Gastrocnemius medialis (tissue), 4 donors: Measurements from ENCODE around the gene RBFOX1. TPM values are rescaled to one million over a fixed set of nuclear protein-coding genes. Genes with fewer than 3 reads are reported as not detected.
A peak's percentile ranks its signal among the peaks of the same experiment; 100 is the strongest.

Source experiments
- ATAC-seq, 2 donors: fragments of 150-250 bp; one replicate each; pipeline ENCODE4 v1.9.1; 2016
- DNase-seq, 2 donors: peaks; one replicate each; pipeline ENCODE4 v3.0.0-alpha.2; 2019
- H3K27ac ChIP-seq, 4 donors: fragments of 200-600 bp; sonication (generic); 1 replicate in 1 of 4; 2 replicates in 3 of 4; pipeline ENCODE4 v1.5.1; 2016 to 2018; ENCODE audit warnings: mild to moderate bottlenecking in 2 of 4, moderate library complexity in 1 of 4
- H3K27me3 ChIP-seq, 3 donors: fragments of 200-600 bp; sonication (generic) in 2 of 3; 1 replicate in 1 of 3; 2 replicates in 2 of 3; pipeline versions ENCODE4 v1.5.1 to v1.6.0; 2016 to 2019; ENCODE audit warnings: mild to moderate bottlenecking in 1 of 3, moderate library complexity in 1 of 3
- H3K36me3 ChIP-seq, 2 donors: fragments of 200-600 bp; sonication (generic) in 1 of 2; one replicate each; pipeline ENCODE4 v1.5.1; 2017 to 2018
- H3K4me1 ChIP-seq, 2 donors: fragments of 200-600 bp; sonication (generic) in 1 of 2; one replicate each; pipeline ENCODE4 v1.5.1; 2016 to 2017; ENCODE audit warnings: mild to moderate bottlenecking in 2 of 2
- H3K4me3 ChIP-seq, 4 donors: fragments of 200-600 bp; sonication (generic) in 3 of 4; 1 replicate in 1 of 4; 2 replicates in 3 of 4; pipeline ENCODE4 v1.5.1; 2016 to 2019; ENCODE audit warnings: mild to moderate bottlenecking in 2 of 4
- H3K9me3 ChIP-seq, 3 donors: fragments of 200-600 bp; sonication (generic) in 2 of 3; 1 replicate in 1 of 3; 2 replicates in 2 of 3; pipeline ENCODE4 v1.5.1; 2016 to 2019
- CTCF ChIP-seq, 5 experiments: fragments of 450-650 bp in 3 of 5; fragments of 200-600 bp in 2 of 5; sonication (generic) in 2 of 5; IDR thresholded peaks in 4 of 5; conservative IDR thresholded peaks in 1 of 5; 1 replicate in 4 of 5; 2 replicates in 1 of 5; pipeline ENCODE4 v1.5.1; 2016 to 2019; ENCODE audit warnings: antibody characterized with exemption in 5 of 5, mild to moderate bottlenecking in 3 of 5, moderate library complexity in 3 of 5
- POLR2A ChIP-seq, 2 donors: fragments of 450-650 bp; IDR thresholded peaks; one replicate each; pipeline ENCODE4 v1.6.1; 2017; ENCODE audit warnings: antibody characterized with exemption in 2 of 2, mild to moderate bottlenecking in 2 of 2, moderate library complexity in 2 of 2
- in situ Hi-C, 4 donors: fragments of 200-750 bp; cut with MboI; loops; one replicate each; pipeline versions ENCODE4 v1.15.0 to v1.8.0; 2017; ENCODE audit warnings: low sequenced_read_pairs in 4 of 4
- intact Hi-C: fragments of 100-400 bp; cut with DNase I; formaldehyde crosslinking; loops from one replicate; pipeline ENCODE4 v1.15.1; 2023; ENCODE audit warnings: low total_unique reads
- total RNA-seq, 4 donors: library from RNA; depleted of rRNA; stranded (reverse); fragments of >200 nt; gene quantifications; one replicate each; pipeline versions ENCODE4 v1.1.0 to v1.2.3, GENCODE V29; 2016

RBFOX1 gene
- total RNA-seq, 4 donors from 2014 or later, result 42.5 to 98.8 (median 58.6) TPM

- H3K4me3 ChIP-seq, result no peak overlapping the region
- no peaks in the 10 kb centered on the region for H3K36me3 ChIP-seq
- H3K9me3 ChIP-seq, result no peaks in the 10 kb centered on the region
- H3K27me3 ChIP-seq, result no peaks in the 10 kb centered on the region
- peaks cover 34 to 42% of the 10 kb centered on the region in 2 donors for H3K4me1 ChIP-seq
- TF ChIP-seq POLR2A (IDR thresholded peaks at IDR 0.05) (no peak), CTCF (IDR thresholded peaks at IDR 0.05 in 4 of 5, conservative IDR thresholded peaks at IDR 0.05 in 1 of 5) (no peak)
- intact Hi-C loops, result loop anchor here (5.0 to 10.0 kb wide), 3 partner anchors 126 to 279 kb away; no protein-coding TSS in a partner anchor
- in situ Hi-C loops, result no loop called here
- ATAC-seq (peak; percentile 89 to 91), DNase-seq (peak; percentile 79 to 82)
- H3K27ac ChIP-seq, result peak overlapping the region; percentile 75 to 96 (median 81)
Observed at GRCh38 chr16:7325834-7326233, 6.8 kb upstream of the RBFOX1 start.

GRCh38 chr16:7330709-7331108, 1.9 kb upstream of the RBFOX1 start:
- TF ChIP-seq CTCF (IDR thresholded peaks at IDR 0.05 in 4 of 5, conservative IDR thresholded peaks at IDR 0.05 in 1 of 5) (no peak), POLR2A (IDR thresholded peaks at IDR 0.05) (peak; percentile 69 to 93)
- H3K27me3 ChIP-seq, result no peaks in the 10 kb centered on the region
- peak; percentile 67 to 85 for DNase-seq
- peak overlapping the region; percentile 90 to 98 (median 94) for H3K27ac ChIP-seq
- peaks cover 33 to 54% of the 10 kb centered on the region in 2 donors for H3K4me1 ChIP-seq
- H3K4me3 ChIP-seq, result peak overlapping the region in 3 of 4 donors; percentile 13 to 70 (median 31)
- in situ Hi-C loops, result no loop called here
- peak; percentile 51 to 70 for ATAC-seq
- intact Hi-C loops, result loop anchor here (1.0 to 5.0 kb wide), 2 partner anchors 47 to 61 kb away; no protein-coding TSS in a partner anchor
- H3K36me3 ChIP-seq, result no peaks in the 10 kb centered on the region
- no peaks in the 10 kb centered on the region for H3K9me3 ChIP-seq

- intact Hi-C loops (loop anchor here (5.0 kb wide), 1 partner anchor 45 kb away; no protein-coding TSS in a partner anchor), in situ Hi-C loops (no loop called here)
- Histone ChIP-seq H3K4me1 (peaks cover 41 to 61% of the 10 kb centered on the region in 2 donors), H3K27me3 (no peaks in the 10 kb centered on the region), H3K4me3 (peak overlapping the region; percentile 30 to 78 (median 62)), H3K9me3 (no peaks in the 10 kb centered on the region), H3K36me3 (no peaks in the 10 kb centered on the region), H3K27ac (peak overlapping the region; percentile 90 to 98 (median 94))
- DNase-seq, result no peak
- TF ChIP-seq CTCF (IDR thresholded peaks at IDR 0.05 in 4 of 5, conservative IDR thresholded peaks at IDR 0.05 in 1 of 5) (no peak), POLR2A (IDR thresholded peaks at IDR 0.05) (no peak)
- ATAC-seq, result peak; percentile 14 to 26
Observed at GRCh38 chr16:7331997-7332396, 648 bp upstream of the RBFOX1 start.

GRCh38 chr16:7333180-7333725, 608 bp downstream of the RBFOX1 start:
- Histone ChIP-seq H3K27me3 (no peaks in the 10 kb centered on the region), H3K27ac (peak overlapping the region; percentile 90 to 98 (median 94)), H3K9me3 (no peaks in the 10 kb centered on the region), H3K4me3 (peak overlapping the region; percentile 55 to 78 (median 65)), H3K36me3 (no peaks in the 10 kb centered on the region), H3K4me1 (peaks cover 47 to 73% of the 10 kb centered on the region in 2 donors)
- intact Hi-C loops (loop anchor here (5.0 kb wide), 1 partner anchor 44 kb away; no protein-coding TSS in a partner anchor), in situ Hi-C loops (no loop called here)
- DNase-seq (no peak), ATAC-seq (peak; percentile 16 to 35)
- no peak for TF ChIP-seq CTCF (IDR thresholded peaks at IDR 0.05 in 4 of 5, conservative IDR thresholded peaks at IDR 0.05 in 1 of 5)
- TF ChIP-seq POLR2A (IDR thresholded peaks at IDR 0.05), result no peak
